A673 (cell line): ENCODE results near the gene ZNF431.

Source experiments
- EZH2 ChIP-seq: fragments of 200-600 bp; sonication (generic); IDR thresholded peaks from 2 replicates; pipeline ENCODE4 v1.6.1; 2017; ENCODE audit warnings: borderline replicate concordance, low read depth, mild to moderate bottlenecking, mixed read lengths, antibody characterized with exemption, low read length; ENCODE audit not compliant: poor library complexity, severe bottlenecking
- TF ChIP-seq, protein P1 (sequence below): fragments of 300-800, 200-600 bp; sonication (generic); conservative IDR thresholded peaks from 2 replicates; pipeline ENCODE4 v1.5.1; 2017; ENCODE audit warnings: low read depth, mild to moderate bottlenecking, antibody characterized with exemption, low read length, moderate library complexity, mixed read lengths

DNA sequence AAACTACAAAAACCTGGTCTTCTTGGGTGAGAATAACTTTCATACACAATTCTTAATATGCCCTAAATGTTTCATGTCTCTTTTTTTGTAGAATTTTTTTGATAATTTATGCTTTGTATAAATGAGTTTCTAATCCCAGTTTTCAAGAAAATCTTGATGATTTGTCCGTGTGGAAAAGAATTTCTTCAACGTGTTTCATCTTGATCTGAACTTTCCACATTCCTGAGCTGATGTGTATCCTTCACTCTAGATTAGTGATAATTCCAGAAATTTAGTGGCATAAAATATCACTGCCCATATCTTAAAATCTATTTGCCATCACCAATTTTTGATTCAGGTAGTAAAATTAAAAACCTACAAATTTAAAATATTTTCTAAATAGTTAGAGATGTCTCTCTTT is 24.6 kb downstream of the ZNF431 start:
- TF ChIP-seq, protein P1, sequence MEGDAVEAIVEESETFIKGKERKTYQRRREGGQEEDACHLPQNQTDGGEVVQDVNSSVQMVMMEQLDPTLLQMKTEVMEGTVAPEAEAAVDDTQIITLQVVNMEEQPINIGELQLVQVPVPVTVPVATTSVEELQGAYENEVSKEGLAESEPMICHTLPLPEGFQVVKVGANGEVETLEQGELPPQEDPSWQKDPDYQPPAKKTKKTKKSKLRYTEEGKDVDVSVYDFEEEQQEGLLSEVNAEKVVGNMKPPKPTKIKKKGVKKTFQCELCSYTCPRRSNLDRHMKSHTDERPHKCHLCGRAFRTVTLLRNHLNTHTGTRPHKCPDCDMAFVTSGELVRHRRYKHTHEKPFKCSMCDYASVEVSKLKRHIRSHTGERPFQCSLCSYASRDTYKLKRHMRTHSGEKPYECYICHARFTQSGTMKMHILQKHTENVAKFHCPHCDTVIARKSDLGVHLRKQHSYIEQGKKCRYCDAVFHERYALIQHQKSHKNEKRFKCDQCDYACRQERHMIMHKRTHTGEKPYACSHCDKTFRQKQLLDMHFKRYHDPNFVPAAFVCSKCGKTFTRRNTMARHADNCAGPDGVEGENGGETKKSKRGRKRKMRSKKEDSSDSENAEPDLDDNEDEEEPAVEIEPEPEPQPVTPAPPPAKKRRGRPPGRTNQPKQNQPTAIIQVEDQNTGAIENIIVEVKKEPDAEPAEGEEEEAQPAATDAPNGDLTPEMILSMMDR: no peak
- TF ChIP-seq EZH2: no peak
